Stimulated activated effector memory CD8-positive, alpha-beta T cell treated with anti-CD3 and anti-CD28 coated beads, Interleukin-12 subunit alpha, Interleukin-12 subunit beta, amount 100 ng/mL, for 72 hours (primary cell): ENCODE measurements around the gene TMEM135.
"Not testable (repeated sequence)": the region's sequence is repeated elsewhere in the genome, so short reads cannot be mapped to it uniquely, and the experiment has no call there.

Experiments
- ATAC-seq: fragments of 150-1000 bp; cut with Tn5 transposase; 2 replicates; pipeline ENCODE4 v1.10.0; 2021
- DNase-seq, 2 donors: peaks; one replicate each; pipeline ENCODE4 v3.0.0; 2021 to 2022; ENCODE audit warnings: low spot score in 2 of 2
- H3K27ac Mint-ChIP-seq: one replicate; pipeline ENCODE4 v1.8.0; 2022; ENCODE audit warnings: mild to moderate bottlenecking, mixed read lengths
- H3K36me3 Mint-ChIP-seq: one replicate; pipeline ENCODE4 v1.8.0; 2022; ENCODE audit warnings: mild to moderate bottlenecking, mixed read lengths
- H3K4me1 Mint-ChIP-seq: one replicate; pipeline ENCODE4 v1.8.0; 2022; ENCODE audit warnings: mixed read lengths
- H3K4me3 Mint-ChIP-seq: one replicate; pipeline ENCODE4 v1.8.0; 2022; ENCODE audit warnings: mild to moderate bottlenecking, mixed read lengths
- H3K9me3 Mint-ChIP-seq: one replicate; pipeline ENCODE4 v1.8.0; 2022; ENCODE audit warnings: mixed read lengths

TMEM135 gene

DNA sequence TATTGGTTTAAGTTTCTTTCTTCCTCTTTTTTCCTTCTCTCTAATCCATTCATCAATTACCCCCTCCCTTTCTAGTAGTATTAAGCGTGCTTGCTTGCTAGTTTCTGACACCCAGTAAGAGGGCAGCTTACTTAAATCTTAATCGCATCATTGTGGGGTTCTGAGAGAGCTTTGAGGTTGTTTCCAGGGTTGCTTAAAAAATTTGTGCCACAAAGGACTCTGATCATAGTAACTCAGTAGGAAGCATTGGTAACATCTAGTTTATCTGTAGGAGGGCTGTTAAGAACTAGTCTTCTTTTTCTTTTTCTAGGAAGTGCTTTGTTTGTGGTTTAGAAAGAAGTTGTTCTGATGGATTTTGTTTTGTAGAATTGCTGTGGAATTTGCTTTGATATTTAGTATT lies 45.3 kb downstream of the TMEM135 start:
- DNase-seq (no peak), ATAC-seq (no peak)
- Mint-ChIP-seq H3K4me3 (no peak overlapping the region), H3K27ac (peak overlapping the region; percentile 11), H3K4me1 (peaks cover 25% of the 10 kb centered on the region), H3K9me3 (no peaks in the 10 kb centered on the region), H3K36me3 (no peaks in the 10 kb centered on the region)

DNA sequence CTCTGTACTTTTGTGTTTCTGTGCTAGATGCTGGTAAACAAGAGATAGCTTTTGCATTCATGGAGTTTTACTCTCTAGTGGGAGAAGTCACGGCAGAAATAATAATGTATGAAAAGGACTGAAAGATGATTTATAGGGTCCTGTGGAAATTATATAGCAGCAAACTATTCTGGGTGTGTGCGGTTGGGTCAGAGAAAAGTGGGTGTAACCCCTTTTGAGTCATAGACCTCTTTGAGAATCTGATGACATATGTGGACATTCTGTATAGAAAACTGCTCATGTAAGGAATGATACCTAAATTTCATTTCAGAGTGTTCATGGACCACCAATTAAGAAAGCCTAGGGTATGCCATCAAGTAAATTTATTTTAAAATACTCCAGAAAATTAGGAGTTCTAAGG lies 54.4 kb downstream of the TMEM135 start:
- peaks cover 14% of the 10 kb centered on the region for H3K36me3 Mint-ChIP-seq
- H3K4me1 Mint-ChIP-seq: peaks cover under 1% of the 10 kb centered on the region
- DNase-seq (no peak), ATAC-seq (no peak)
- no peak overlapping the region for H3K4me3 Mint-ChIP-seq
- H3K9me3 Mint-ChIP-seq: peaks cover 15% of the 10 kb centered on the region
- H3K27ac Mint-ChIP-seq: no peak overlapping the region

DNA sequence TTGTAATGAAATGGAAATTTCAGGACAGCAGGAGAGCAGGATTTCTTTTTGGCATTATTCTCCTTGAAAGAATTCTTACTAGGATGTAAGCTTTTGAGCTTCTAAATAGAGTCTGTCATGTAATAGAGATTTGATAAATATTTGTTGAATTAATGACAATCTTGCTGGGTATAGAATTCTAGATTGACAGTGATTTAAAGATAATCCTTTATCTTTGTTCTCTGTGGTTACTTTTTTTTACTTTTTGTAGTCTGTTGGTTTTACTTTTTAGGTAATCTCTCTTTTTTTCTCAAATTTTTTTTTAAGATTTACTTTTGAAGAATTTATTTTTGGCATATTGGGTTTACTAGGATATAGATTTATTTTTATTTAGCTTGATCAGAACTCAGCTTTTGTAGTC lies 54.8 kb downstream of the TMEM135 start:
- no peak overlapping the region for H3K27ac Mint-ChIP-seq
- H3K9me3 Mint-ChIP-seq: peaks cover 15% of the 10 kb centered on the region
- peaks cover 14% of the 10 kb centered on the region for H3K36me3 Mint-ChIP-seq
- ATAC-seq (no peak), DNase-seq (no peak)
- H3K4me3 Mint-ChIP-seq: no peak overlapping the region
- peaks cover 4% of the 10 kb centered on the region for H3K4me1 Mint-ChIP-seq

DNA sequence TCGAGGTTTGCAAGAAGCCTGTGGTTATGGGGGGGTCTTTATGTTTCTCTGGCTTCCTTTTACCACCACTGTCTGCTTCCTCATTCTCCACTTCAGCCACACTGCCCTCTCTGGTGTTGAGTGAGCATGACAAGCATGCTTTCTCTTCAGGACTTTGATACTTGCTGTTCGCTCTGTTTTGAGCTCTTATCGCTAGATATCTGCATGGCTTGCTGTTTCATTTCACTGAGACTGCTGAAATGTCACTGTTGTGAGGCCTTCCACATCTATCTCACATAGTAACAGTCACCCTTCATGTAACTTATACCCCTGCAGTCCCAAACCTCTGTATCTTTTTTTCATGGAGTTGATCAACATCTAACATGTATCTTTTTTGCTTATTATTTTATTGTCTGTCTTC lies 59.8 kb downstream of the TMEM135 start:
- Mint-ChIP-seq H3K4me3 (no peak overlapping the region), H3K36me3 (peaks cover 14% of the 10 kb centered on the region), H3K9me3 (peaks cover 6% of the 10 kb centered on the region), H3K4me1 (peaks cover 9% of the 10 kb centered on the region), H3K27ac (no peak overlapping the region)
- DNase-seq (peak in 1 of 2 donors; percentile 57), ATAC-seq (peak; percentile 70)

DNA sequence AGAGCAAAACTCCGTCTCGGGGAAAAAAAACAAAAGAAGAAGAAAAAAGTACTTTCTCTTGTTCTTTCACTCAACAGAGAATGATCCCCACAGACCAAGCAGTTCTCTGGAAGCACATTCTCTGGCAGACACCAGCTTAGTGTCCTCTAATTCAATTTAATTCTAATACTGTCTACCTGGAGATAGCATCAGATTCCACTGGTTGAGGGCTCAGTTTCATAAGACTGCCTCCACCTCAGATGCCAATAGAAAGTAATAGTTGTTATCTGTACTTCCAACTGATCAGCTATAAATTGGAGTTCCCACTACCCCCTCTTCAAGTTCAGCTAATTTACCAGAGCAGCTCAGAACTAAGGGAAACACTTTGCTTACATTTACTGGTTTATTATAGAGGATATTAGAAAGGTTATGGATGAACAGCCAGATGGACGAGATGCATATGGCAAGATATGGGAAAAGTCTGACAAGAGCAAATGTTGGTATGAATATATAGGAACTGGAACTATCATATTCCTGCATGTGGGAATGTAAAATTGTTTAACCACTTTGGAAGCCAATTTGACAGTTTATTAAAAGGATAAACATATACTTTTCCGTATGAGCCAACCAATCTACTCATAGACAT lies 64.3 kb downstream of the TMEM135 start:
- no peaks in the 10 kb centered on the region for H3K9me3 Mint-ChIP-seq
- no peak for ATAC-seq
- H3K36me3 Mint-ChIP-seq: peaks cover 6% of the 10 kb centered on the region
- no peak overlapping the region for H3K27ac Mint-ChIP-seq
- H3K4me3 Mint-ChIP-seq: no peak overlapping the region
- H3K4me1 Mint-ChIP-seq: peaks cover 9% of the 10 kb centered on the region
- no peak for DNase-seq

DNA sequence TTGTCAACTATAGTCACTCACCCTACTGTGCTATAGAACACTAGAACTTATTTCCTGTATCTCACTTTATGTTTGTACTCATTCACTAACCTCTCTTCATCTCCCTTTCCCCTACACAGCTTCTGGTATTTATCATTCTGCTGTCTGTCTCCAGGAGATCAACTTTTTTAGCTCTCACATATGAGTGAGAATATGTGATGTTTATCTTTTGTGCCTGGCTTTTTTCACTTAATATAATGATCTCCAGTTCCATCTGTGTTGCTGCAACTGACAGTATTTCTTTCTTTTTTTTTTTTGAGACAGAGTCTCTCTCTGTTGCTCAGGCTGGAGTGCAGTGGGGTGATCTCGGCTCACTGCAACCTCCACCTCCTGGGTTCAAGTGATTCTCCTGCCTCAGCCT lies 68.1 kb downstream of the TMEM135 start:
- H3K4me3 Mint-ChIP-seq, ATAC-seq, H3K36me3 Mint-ChIP-seq, H3K4me1 Mint-ChIP-seq, H3K27ac Mint-ChIP-seq, H3K9me3 Mint-ChIP-seq, DNase-seq: not testable (repeated sequence)

DNA sequence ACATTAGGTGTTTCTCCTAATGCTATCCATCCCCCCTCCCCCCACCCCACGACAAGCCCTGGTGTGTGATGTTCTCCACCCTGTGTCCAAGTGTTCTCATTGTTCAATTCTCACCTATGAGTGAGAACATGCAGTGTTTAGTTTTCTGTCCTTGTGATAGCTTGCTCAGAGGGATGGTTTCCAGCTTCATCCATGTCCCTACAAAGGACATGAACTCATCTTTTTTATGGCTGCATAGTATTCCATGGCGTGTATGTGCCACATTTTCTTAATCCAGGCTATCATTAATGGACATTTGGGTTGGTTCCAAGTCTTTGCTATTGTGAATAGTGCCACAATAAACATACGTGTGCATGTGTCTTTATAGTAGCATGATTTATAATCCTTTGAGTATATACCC lies 69.6 kb downstream of the TMEM135 start:
- not testable (repeated sequence) for H3K4me3 Mint-ChIP-seq, H3K27ac Mint-ChIP-seq, ATAC-seq, H3K36me3 Mint-ChIP-seq, DNase-seq, H3K4me1 Mint-ChIP-seq, H3K9me3 Mint-ChIP-seq

DNA sequence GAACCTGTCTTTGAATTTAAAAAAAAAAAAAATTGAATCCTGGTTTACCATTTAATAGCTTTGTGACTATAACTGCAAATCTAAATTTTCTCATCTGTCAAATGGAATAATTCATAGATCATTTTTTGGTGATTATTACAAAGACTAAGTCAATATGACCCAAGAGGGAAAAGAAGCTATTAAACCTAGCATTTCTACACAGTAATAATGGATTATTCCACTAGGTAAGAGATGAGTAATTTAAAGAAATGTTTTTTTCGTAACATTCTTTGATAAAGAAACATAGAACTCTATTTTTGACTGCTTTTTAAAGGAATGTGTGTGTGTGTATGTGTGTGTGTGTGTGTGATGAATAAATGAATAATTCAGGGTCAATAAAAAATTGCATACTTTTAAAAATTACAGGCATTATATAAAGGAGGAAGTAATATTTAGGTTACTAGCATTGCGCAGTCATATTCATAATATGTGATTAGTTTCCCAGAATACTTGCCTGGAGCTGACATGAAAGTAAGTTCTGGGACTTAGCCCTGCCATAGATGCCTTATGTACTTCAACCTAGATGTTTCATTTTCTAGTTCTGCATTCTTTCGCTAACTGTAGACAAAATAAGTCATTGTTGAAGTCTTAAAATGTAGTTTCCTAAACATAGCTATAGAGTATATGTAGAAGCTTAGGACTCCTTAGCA lies 72.9 kb downstream of the TMEM135 start:
- Mint-ChIP-seq H3K27ac (no peak overlapping the region), H3K9me3 (no peaks in the 10 kb centered on the region), H3K4me3 (no peak overlapping the region), H3K4me1 (no peaks in the 10 kb centered on the region), H3K36me3 (peaks cover 5% of the 10 kb centered on the region)
- ATAC-seq (no peak), DNase-seq (no peak)

DNA sequence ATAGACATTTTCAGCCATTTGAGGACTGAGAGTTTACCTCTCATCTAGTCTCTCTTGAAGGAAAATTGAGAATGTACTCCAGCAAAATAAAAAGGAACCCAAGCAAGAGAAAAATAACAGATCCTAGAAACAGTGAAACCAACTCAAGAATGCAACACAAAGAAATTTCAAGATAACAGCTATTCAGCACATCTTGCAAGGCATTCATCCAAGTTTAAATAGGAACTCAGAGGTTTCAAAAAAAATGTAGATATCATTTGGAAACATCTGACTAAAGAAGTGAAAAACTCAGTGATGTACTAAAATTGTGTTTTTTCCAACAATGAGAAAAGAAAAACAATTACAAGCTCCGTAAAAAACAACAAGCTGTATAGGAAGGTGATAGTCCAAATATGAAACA lies 76.4 kb downstream of the TMEM135 start:
- Mint-ChIP-seq H3K36me3 (no peaks in the 10 kb centered on the region), H3K9me3 (no peaks in the 10 kb centered on the region), H3K27ac (no peak overlapping the region), H3K4me1 (no peaks in the 10 kb centered on the region), H3K4me3 (no peak overlapping the region)
- no peak for DNase-seq
- ATAC-seq: no peak

DNA sequence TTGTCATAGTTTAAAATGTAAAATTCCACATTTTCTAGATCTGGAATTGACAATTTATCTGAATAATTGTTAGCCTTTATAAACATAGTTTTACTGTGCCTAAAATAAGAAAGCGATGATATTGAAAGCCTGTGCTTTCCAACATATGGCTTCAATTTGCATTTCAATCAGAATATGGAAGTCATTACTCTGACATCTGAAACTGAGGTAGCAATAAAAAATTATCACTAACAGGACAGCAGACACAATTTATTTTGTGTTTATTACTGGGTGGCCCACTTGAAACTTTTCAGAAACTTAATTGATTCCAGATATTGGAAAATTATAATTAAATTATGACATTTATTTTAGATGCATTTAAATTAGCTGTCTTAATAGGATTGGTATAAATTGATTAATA lies 78.5 kb downstream of the TMEM135 start:
- DNase-seq: no peak
- no peaks in the 10 kb centered on the region for H3K9me3 Mint-ChIP-seq

DNA sequence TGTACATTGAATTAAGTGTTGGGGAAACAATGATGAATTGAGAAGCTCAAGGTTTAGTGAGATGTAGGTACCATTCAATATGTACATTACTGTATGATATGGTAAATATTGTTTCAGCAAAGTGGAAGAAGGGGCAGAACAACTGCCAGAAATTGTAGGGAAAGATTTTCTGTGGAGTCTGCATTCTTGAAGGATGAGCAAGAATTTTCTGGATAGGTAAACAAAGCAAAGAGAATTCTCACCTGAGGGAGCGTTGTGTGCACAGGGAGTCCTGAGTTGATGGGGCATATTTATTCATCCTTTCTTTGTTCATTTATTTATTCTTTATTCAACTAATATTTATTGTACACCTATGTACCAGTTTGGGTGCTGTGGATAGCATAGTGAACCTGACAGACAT lies 83.2 kb downstream of the TMEM135 start:
- H3K36me3 Mint-ChIP-seq: no peaks in the 10 kb centered on the region
- H3K4me3 Mint-ChIP-seq: no peak overlapping the region
- no peak for ATAC-seq
- no peaks in the 10 kb centered on the region for H3K9me3 Mint-ChIP-seq
- H3K4me1 Mint-ChIP-seq: no peaks in the 10 kb centered on the region
- DNase-seq: no peak
- H3K27ac Mint-ChIP-seq: no peak overlapping the region

More for the DNA sequence above, 78.5 kb downstream of the TMEM135 start:
- no peak for ATAC-seq
- Mint-ChIP-seq H3K27ac (no peak overlapping the region), H3K4me1 (no peaks in the 10 kb centered on the region), H3K36me3 (no peaks in the 10 kb centered on the region), H3K4me3 (no peak overlapping the region)

DNA sequence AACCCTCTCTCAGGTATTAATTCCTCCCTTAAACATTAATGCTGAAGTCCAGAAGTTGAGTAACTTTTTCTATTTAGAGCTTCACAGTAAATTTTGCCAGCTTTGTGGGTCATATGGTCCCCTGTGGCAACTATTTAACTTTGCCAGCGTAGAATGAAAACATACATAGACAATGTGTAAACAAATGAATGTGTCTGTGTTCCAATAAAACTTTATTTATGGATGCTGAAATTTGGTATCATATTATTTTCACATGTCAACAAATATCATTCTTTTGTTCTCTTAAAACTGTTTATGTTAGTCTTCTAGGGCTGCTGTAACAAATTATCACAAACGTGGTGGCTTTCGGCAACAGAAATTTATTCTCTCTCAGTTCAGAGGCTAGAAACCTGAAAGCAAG lies 85.1 kb downstream of the TMEM135 start:
- no peaks in the 10 kb centered on the region for H3K4me1 Mint-ChIP-seq
- DNase-seq: no peak
- H3K9me3 Mint-ChIP-seq: no peaks in the 10 kb centered on the region
- H3K27ac Mint-ChIP-seq: no peak overlapping the region
- H3K36me3 Mint-ChIP-seq: no peaks in the 10 kb centered on the region
- no peak overlapping the region for H3K4me3 Mint-ChIP-seq
- no peak for ATAC-seq

DNA sequence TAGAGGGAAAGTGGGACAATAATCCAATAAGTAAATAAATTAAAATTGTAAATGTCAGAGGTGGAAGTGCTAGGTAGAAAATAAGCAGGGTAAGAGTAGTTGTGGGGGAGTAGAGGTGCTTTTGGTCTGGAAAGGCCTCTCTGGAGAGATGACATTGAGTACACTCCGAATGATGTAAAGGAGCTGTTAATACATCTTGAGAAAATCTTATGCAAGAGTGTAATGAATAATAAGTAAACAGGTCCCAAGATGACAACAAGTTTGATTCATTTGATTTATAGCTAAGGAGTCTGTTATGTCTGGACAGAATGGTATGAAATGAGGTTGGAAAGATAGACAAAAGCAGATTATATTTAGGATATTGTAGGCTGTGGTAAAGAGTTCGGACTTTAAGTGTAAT lies 87.5 kb downstream of the TMEM135 start:
- H3K4me1 Mint-ChIP-seq: no peaks in the 10 kb centered on the region
- ATAC-seq (no peak), DNase-seq (no peak)
- H3K27ac Mint-ChIP-seq: no peak overlapping the region
- no peak overlapping the region for H3K4me3 Mint-ChIP-seq
- H3K9me3 Mint-ChIP-seq: no peaks in the 10 kb centered on the region
- no peaks in the 10 kb centered on the region for H3K36me3 Mint-ChIP-seq

DNA sequence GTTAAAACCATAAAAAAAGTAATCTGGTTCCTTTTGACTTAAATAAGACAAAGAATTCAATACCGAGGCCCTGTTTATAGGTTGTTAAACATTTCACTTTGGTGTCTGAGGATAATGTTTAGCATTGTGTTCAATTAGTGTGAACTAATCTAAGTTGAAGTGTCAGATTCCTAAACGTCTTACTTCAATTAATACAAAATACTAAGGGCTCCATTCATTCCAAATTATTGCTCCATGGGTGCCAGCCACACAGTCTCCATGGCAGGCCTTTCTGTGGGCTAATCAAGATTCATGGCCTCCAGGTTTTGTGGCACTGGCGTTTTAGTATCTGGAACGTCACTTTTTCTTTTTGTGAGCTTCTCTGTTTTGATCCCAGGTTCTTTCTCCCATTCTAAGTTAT lies 89.4 kb downstream of the TMEM135 start:
- Mint-ChIP-seq H3K27ac (no peak overlapping the region), H3K4me3 (no peak overlapping the region), H3K9me3 (no peaks in the 10 kb centered on the region), H3K36me3 (no peaks in the 10 kb centered on the region), H3K4me1 (no peaks in the 10 kb centered on the region)
- DNase-seq (no peak), ATAC-seq (no peak)

DNA sequence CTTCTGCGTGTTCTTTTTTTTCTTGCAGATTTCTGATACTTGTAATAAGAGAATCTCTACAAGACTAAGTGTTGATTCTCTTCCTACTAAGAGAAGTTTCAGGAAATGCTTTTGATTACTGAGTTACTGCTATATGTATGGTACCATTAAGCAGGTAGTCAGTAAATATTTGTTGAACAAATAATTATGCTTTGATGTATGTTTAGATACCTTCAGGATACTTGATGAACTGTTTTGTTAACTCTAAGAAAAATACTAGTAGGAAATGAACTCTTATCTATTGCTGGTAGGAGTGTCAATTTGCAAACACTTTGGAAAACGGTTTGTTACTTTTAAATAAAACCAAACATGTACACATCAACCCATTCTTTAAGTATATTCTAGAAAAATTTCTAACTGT lies 90.6 kb downstream of the TMEM135 start:
- Mint-ChIP-seq H3K4me1 (no peaks in the 10 kb centered on the region), H3K27ac (no peak overlapping the region), H3K9me3 (no peaks in the 10 kb centered on the region), H3K36me3 (no peaks in the 10 kb centered on the region), H3K4me3 (no peak overlapping the region)
- DNase-seq: no peak
- ATAC-seq: no peak

DNA sequence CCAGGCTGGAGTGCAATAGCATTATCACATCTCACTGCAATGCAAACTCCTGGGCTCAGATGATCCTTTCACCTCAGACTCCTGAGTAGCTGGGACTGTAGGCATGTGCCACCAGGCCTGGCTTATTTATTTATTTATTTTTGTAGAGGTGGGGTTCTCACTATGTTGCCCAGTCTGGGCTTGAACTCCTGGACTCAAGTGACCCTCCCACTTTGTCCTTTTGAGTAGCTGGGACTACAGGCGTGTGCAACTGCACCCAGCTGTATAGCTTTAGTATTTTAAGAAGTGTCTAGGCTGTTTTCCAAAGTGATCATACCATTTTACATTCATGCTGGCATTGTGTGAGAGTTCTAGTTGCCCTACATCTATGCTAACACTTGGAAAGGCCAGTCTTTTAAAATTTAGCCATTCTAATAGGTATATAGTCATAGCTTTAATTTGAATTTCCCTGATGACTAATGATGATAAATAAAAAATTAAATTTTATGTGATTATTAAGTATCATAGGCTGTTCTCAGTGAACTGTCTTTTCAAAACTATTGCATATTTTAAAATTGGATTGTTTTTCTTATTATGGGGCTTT lies 96.9 kb downstream of the TMEM135 start:
- H3K4me3 Mint-ChIP-seq: no peak overlapping the region
- H3K4me1 Mint-ChIP-seq: no peaks in the 10 kb centered on the region
- H3K36me3 Mint-ChIP-seq: no peaks in the 10 kb centered on the region
- H3K27ac Mint-ChIP-seq: no peak overlapping the region
- DNase-seq (no peak), ATAC-seq (no peak)
- H3K9me3 Mint-ChIP-seq: no peaks in the 10 kb centered on the region
